RWPE2 (cell line): ENCODE results near the gene CDC7.
"Not testable (repeated sequence)": the region's sequence is repeated elsewhere in the genome, so short reads cannot be mapped to it uniquely, and the experiment has no call there.

Source experiments
- ATAC-seq: fragments of 200-7000 bp; cut with Tn5 transposase; 3 replicates; pipeline ENCODE4 v1.9.1; 2021; ENCODE audit warnings: low read depth
- DNase-seq: peaks from one replicate; pipeline ENCODE4 v3.0.0-alpha.2; 2020; ENCODE audit warnings: low spot score
- H3K27ac ChIP-seq: fragments of 450-650 bp; 2 replicates; pipeline ENCODE4 v1.5.1; 2017; ENCODE audit warnings: mild to moderate bottlenecking; ENCODE audit not compliant: poor library complexity, severe bottlenecking
- H3K27me3 ChIP-seq: fragments of 250-450 bp; sonication (Bioruptor Pico); 2 replicates; pipeline ENCODE4 v1.5.1; 2021; ENCODE audit warnings: mild to moderate bottlenecking, moderate library complexity; ENCODE audit not compliant: insufficient read depth, poor library complexity, severe bottlenecking
- H3K36me3 ChIP-seq: fragments of 250-450 bp; sonication (Bioruptor Pico); 2 replicates; pipeline ENCODE4 v1.5.1; 2020; ENCODE audit warnings: low read depth, mild to moderate bottlenecking, moderate library complexity
- H3K4me1 ChIP-seq: fragments of 250-450 bp; sonication (Bioruptor Pico); 2 replicates; pipeline ENCODE4 v1.5.1; 2021; ENCODE audit warnings: mild to moderate bottlenecking, moderate library complexity; ENCODE audit not compliant: insufficient read depth, poor library complexity, severe bottlenecking
- H3K4me3 ChIP-seq: fragments of 250-450 bp; sonication (Bioruptor Pico); 2 replicates; pipeline ENCODE4 v1.5.1; 2021; ENCODE audit warnings: mild to moderate bottlenecking, moderate library complexity; ENCODE audit not compliant: severe bottlenecking
- H3K9me3 ChIP-seq: fragments of 250-450 bp; sonication (Bioruptor Pico); 2 replicates; pipeline ENCODE4 v1.5.1; 2021; ENCODE audit warnings: mild to moderate bottlenecking, moderate library complexity; ENCODE audit not compliant: severe bottlenecking
- CTCF ChIP-seq: fragments of 450-650 bp; IDR thresholded peaks from one replicate; pipeline ENCODE4 v1.5.1; 2017; ENCODE audit warnings: mild to moderate bottlenecking, moderate library complexity; ENCODE audit not compliant: poor library complexity, severe bottlenecking

The CDC7 gene

GRCh38 chr1:91515994-91516393, 15.3 kb downstream of the CDC7 start:
- Histone ChIP-seq H3K9me3 (no peaks in the 10 kb centered on the region), H3K27ac (no peak overlapping the region), H3K4me3 (no peak overlapping the region), H3K4me1 (no peaks in the 10 kb centered on the region), H3K36me3 (peaks cover 69% of the 10 kb centered on the region), H3K27me3 (no peaks in the 10 kb centered on the region)
- ATAC-seq (no peak), DNase-seq (no peak)
- TF ChIP-seq CTCF: no peak

GRCh38 chr1:91516605-91517004, 16.0 kb downstream of the CDC7 start:
- peaks cover 62% of the 10 kb centered on the region for H3K36me3 ChIP-seq
- not testable (repeated sequence) for H3K27me3 ChIP-seq, H3K9me3 ChIP-seq, H3K4me3 ChIP-seq, ATAC-seq, DNase-seq, H3K27ac ChIP-seq, H3K4me1 ChIP-seq

- H3K27me3 ChIP-seq, H3K9me3 ChIP-seq, ATAC-seq, DNase-seq, H3K4me1 ChIP-seq, H3K4me3 ChIP-seq, H3K27ac ChIP-seq: not testable (repeated sequence)
- H3K36me3 ChIP-seq: peaks cover 49% of the 10 kb centered on the region
These were observed 18.5 kb downstream of the CDC7 start for GRCh38 chr1:91519167-91519566.

GRCh38 chr1:91520942-91521507, 20.4 kb downstream of the CDC7 start:
- DNase-seq (no peak), ATAC-seq (no peak)
- Histone ChIP-seq H3K27me3 (no peaks in the 10 kb centered on the region), H3K36me3 (peaks cover 39% of the 10 kb centered on the region), H3K4me3 (no peak overlapping the region), H3K4me1 (no peaks in the 10 kb centered on the region), H3K27ac (no peak overlapping the region), H3K9me3 (no peaks in the 10 kb centered on the region)
- no peak for TF ChIP-seq CTCF

GRCh38 chr1:91523482-91523881, 22.8 kb downstream of the CDC7 start:
- H3K27me3 ChIP-seq: no peaks in the 10 kb centered on the region
- no peak for DNase-seq
- no peak for ATAC-seq
- no peak overlapping the region for H3K27ac ChIP-seq
- no peak for TF ChIP-seq CTCF
- H3K36me3 ChIP-seq: peaks cover 29% of the 10 kb centered on the region
- no peaks in the 10 kb centered on the region for H3K4me1 ChIP-seq
- no peak overlapping the region for H3K4me3 ChIP-seq
- H3K9me3 ChIP-seq: no peaks in the 10 kb centered on the region

GRCh38 chr1:91526496-91526895, 25.8 kb downstream of the CDC7 start:
- Histone ChIP-seq H3K4me1 (no peaks in the 10 kb centered on the region), H3K9me3 (no peaks in the 10 kb centered on the region), H3K36me3 (peaks cover 21% of the 10 kb centered on the region; the same call in 1 of the 2 replicates), H3K27ac (no peak overlapping the region), H3K27me3 (no peaks in the 10 kb centered on the region), H3K4me3 (no peak overlapping the region)
- DNase-seq (no peak), ATAC-seq (no peak)
- no peak for TF ChIP-seq CTCF
